Esophagus squamous epithelium (tissue), 5 donors: ENCODE results near the gene EMP1. TPM values are rescaled to one million over a fixed set of nuclear protein-coding genes. Genes with fewer than 3 reads are reported as not detected.

Source experiments
- DNase-seq: peaks from one replicate; lab custom pipeline; 2025; lab: John Stamatoyannopoulos, UW
- H3K27ac ChIP-seq, 4 donors: fragments of 200-600 bp; sonication (generic); one replicate each; pipeline ENCODE4 v1.5.1; 2016 to 2019; ENCODE audit warnings: mild to moderate bottlenecking in 1 of 4
- H3K27me3 ChIP-seq, 4 donors: fragments of 200-600 bp; sonication (generic); 1 replicate in 3 of 4; 2 replicates in 1 of 4; pipeline versions ENCODE4 v1.5.1 to v1.6.0; 2017 to 2021; ENCODE audit warnings: antibody characterized with exemption in 1 of 4
- H3K36me3 ChIP-seq, 3 donors: fragments of 200-600 bp; sonication (generic); one replicate each; pipeline ENCODE4 v1.5.1; 2016 to 2019
- H3K4me1 ChIP-seq, 3 donors: fragments of 200-600 bp; sonication (generic); one replicate each; pipeline ENCODE4 v1.5.1; 2017 to 2019
- H3K4me3 ChIP-seq, 4 donors: fragments of 200-600 bp; sonication (generic); 1 replicate in 3 of 4; 2 replicates in 1 of 4; pipeline ENCODE4 v1.5.1; 2016 to 2019; ENCODE audit warnings: mild to moderate bottlenecking in 2 of 4, moderate library complexity in 1 of 4
- H3K9me3 ChIP-seq, 3 donors: fragments of 200-600 bp; sonication (generic); one replicate each; pipeline ENCODE4 v1.5.1; 2016 to 2019
- POLR2A ChIP-seq, 4 donors: fragments of 450-650 bp; IDR thresholded peaks; one replicate each; pipeline ENCODE4 v1.6.1; 2017; ENCODE audit warnings: antibody characterized with exemption in 4 of 4, mild to moderate bottlenecking in 4 of 4, moderate library complexity in 3 of 4
- WGBS, 2 donors: methylation state at CpG; one replicate each; pipeline ENCODE4 v1.1.5; 2018; 5-methylcytosine and 5-hydroxymethylcytosine counted together
- intact Hi-C: fragments of 100-400 bp; cut with DNase I; formaldehyde crosslinking; loops from one replicate; pipeline ENCODE4 v1.15.0; 2022
- total RNA-seq, 4 donors: library from RNA; depleted of rRNA; stranded (reverse); fragments of >200 nt; gene quantifications; one replicate each; pipeline ENCODE4 v1.1.0, GENCODE V29; 2016
- TF ChIP-seq, protein P1 (sequence below), 6 experiments: fragments of 450-650 bp in 4 of 6; fragments of 200-600 bp in 2 of 6; sonication (generic) in 2 of 6; IDR thresholded peaks; one replicate each; pipeline ENCODE4 v1.5.1; 2016 to 2019; ENCODE audit warnings: antibody characterized with exemption in 6 of 6, mild to moderate bottlenecking in 4 of 6, moderate library complexity in 4 of 6
- donor health status: DM: yes; HTN: yes; CAD: no.

EMP1 gene
- total RNA-seq, 4 donors from 2014 or later: 2,742 to 8,541 (median 3,206) TPM

DNA sequence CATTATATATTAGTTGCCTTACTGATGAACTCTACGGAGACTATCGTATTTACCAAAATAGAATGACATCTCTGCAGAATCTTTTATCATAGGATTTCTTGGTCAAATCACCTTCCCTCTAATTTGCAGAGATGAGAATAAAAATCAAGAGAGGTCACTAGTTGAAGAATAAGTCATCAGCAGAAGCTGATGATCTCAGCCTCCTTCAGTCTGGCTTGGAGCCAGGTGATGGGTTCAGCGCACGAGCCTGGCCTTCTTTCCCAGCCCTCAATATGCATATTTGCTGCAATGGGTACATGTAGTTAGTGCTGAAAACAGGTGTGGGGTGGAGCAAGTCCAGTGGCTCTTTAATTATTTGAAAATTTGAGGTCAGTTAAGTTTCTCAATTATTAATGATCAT, 19.2 kb upstream of the EMP1 start:
- Histone ChIP-seq H3K36me3 (no peaks in the 10 kb centered on the region), H3K27ac (peak overlapping the region in 2 of 4 donors; percentile 90 to 91), H3K4me1 (peaks cover 22 to 79% (median 36%) of the 10 kb centered on the region in 3 donors), H3K4me3 (no peak overlapping the region), H3K9me3 (no peaks in the 10 kb centered on the region), H3K27me3 (no peaks in the 10 kb centered on the region)
- intact Hi-C loops: no loop called here
- no peak for DNase-seq
- 55 to 70% methylated on average over 4 of the region's 4 CpGs for WGBS, 2 donors
- TF ChIP-seq, protein P1, sequence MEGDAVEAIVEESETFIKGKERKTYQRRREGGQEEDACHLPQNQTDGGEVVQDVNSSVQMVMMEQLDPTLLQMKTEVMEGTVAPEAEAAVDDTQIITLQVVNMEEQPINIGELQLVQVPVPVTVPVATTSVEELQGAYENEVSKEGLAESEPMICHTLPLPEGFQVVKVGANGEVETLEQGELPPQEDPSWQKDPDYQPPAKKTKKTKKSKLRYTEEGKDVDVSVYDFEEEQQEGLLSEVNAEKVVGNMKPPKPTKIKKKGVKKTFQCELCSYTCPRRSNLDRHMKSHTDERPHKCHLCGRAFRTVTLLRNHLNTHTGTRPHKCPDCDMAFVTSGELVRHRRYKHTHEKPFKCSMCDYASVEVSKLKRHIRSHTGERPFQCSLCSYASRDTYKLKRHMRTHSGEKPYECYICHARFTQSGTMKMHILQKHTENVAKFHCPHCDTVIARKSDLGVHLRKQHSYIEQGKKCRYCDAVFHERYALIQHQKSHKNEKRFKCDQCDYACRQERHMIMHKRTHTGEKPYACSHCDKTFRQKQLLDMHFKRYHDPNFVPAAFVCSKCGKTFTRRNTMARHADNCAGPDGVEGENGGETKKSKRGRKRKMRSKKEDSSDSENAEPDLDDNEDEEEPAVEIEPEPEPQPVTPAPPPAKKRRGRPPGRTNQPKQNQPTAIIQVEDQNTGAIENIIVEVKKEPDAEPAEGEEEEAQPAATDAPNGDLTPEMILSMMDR (IDR thresholded peaks at IDR 0.05): no peak
- no peak for TF ChIP-seq POLR2A (IDR thresholded peaks at IDR 0.05)

DNA sequence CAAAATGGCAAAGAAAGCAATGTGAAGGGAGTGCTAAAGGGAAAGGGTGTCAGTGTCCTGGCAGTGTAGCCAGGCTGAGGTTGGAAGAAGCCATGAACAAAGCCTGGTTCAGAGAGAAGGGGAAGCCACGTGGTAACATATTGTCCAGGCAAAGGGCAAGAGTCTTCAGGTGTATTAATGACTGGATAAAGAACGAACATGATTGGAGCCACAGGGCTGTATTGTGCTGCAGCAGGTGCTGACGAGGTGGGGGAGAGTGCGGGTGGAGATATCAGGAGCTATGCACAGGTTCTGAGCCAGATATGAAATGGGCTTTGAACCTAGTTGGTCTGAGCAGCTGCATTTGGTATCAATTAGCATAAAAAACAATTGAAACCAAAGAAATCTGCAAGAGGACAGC, 18.6 kb upstream of the EMP1 start:
- Histone ChIP-seq H3K27ac (peak overlapping the region in 3 of 4 donors; percentile 74 to 90 (median 87)), H3K36me3 (no peaks in the 10 kb centered on the region), H3K27me3 (no peaks in the 10 kb centered on the region), H3K4me3 (no peak overlapping the region), H3K9me3 (no peaks in the 10 kb centered on the region), H3K4me1 (peaks cover 22 to 74% (median 31%) of the 10 kb centered on the region in 3 donors)
- WGBS, 2 donors: 84 to 88% methylated on average over 4 of the region's 4 CpGs
- intact Hi-C loops: no loop called here
- no peak for DNase-seq
- TF ChIP-seq, protein P1 (IDR thresholded peaks at IDR 0.05): no peak
- TF ChIP-seq POLR2A (IDR thresholded peaks at IDR 0.05): no peak

DNA sequence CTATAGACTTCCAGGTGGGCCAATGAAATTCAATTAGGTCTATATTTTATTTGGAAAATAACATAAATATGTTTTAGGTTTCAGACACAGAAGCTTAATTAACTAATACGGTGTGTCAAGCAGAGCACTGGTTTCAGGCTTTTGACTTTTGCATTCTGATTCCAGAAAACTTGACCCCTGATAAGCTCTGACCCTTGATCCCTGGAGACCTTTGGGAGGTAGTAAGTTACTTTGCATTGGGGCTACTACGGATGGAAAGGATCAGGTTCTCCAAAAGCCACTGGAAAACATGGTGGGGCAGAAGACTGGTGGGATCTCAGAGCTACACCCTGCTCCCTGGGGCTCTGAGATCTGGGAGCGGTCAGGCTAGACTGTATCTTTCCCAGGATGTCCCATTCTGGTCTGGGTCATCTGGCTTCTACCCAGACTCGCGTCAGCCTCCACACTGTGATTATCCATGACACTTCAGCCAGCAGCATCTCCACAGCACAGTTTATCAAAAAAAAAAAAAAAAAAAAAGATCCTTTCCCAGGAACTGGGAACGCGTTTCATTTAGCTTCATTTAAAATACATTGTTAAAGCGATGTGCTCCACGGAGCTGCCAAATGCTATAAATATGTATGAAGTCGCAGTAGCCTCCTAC, 17.8 kb upstream of the EMP1 start:
- intact Hi-C loops: no loop called here
- H3K27me3 ChIP-seq: no peaks in the 10 kb centered on the region
- no peaks in the 10 kb centered on the region for H3K9me3 ChIP-seq
- peaks cover 22 to 71% (median 24%) of the 10 kb centered on the region in 3 donors for H3K4me1 ChIP-seq
- DNase-seq: no peak
- peak overlapping the region; percentile 74 to 90 (median 88) for H3K27ac ChIP-seq
- WGBS, 2 donors: 45 to 52% methylated on average over 10 of the region's 10 CpGs
- peak overlapping the region in 3 of 4 donors; percentile 12 to 44 (median 26) for H3K4me3 ChIP-seq
- H3K36me3 ChIP-seq: no peaks in the 10 kb centered on the region
- TF ChIP-seq, protein P1 (IDR thresholded peaks at IDR 0.05): no peak
- TF ChIP-seq POLR2A (IDR thresholded peaks at IDR 0.05): no peak

DNA sequence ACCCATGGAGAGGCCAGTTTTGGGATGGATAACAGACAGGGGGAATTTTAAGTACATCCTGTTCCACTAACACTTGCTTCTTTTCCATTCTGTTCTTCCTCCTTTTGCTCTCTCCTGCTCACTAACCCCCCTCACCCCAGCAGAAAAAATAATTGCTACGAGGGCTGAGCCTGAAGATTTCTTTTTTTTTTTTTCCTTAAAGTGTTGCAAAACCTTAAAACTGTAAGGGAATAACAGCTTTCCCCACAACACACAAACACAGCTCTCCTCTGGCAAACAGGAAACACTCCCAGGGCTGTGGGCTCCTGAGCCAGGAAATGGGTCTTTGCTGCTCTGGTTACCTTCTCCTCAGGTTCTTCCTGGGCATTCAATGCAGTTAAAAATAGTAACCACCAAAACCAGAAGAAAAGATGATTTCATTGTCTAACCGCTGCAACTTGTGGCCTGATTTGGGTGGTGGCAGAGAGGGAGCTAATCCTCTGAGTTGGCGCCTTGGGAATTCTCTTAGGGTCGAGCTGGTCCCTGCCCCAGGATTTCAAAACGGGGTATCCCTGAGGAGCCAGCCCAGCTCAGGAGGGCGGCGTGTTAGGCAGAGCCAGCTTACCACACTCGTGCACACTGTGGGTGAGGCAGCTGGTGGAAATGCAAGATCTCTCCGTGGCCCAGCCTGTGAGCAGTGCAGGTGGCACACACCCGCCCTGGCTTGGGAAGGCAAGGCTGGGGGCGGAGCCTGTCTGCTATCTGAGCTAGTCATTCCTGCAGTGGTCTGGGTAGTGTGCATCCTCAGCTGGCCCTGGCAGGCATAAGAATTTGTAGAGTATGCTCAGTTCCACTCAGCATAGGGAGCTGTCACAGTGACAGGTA, 17.1 kb upstream of the EMP1 start:
- H3K4me1 ChIP-seq: peaks cover 17 to 66% (median 18%) of the 10 kb centered on the region in 3 donors
- WGBS, 2 donors: 3 to 15% methylated on average over 2 to 6 of the region's 11 CpGs
- H3K27ac ChIP-seq: peak overlapping the region; percentile 74 to 90 (median 88)
- intact Hi-C loops: no loop called here
- no peak for DNase-seq
- TF ChIP-seq, protein P1 (IDR thresholded peaks at IDR 0.05): no peak
- TF ChIP-seq POLR2A (IDR thresholded peaks at IDR 0.05): peak in 1 of 4 donors; percentile 42
- H3K4me3 ChIP-seq: peak overlapping the region in 3 of 4 donors; percentile 12 to 44 (median 26)
- no peaks in the 10 kb centered on the region for H3K36me3 ChIP-seq
- H3K9me3 ChIP-seq: no peaks in the 10 kb centered on the region
- H3K27me3 ChIP-seq: no peaks in the 10 kb centered on the region
